OCI-LY3 (cell line): ENCODE data around the gene ZRANB2.

Experiments
- EZH2phosphoT487 ChIP-seq: fragments of 200-600 bp; shearing (Covaris generic); IDR thresholded peaks from 2 replicates; pipeline ENCODE4 v1.6.1; 2018; ENCODE audit warnings: antibody characterized with exemption, mixed run types, low read depth
- TF ChIP-seq, protein P1 (sequence below): fragments of 200-600, 300-600 bp; sonication (generic); IDR thresholded peaks from 2 replicates; pipeline ENCODE4 v1.5.1; 2014; ENCODE audit warnings: antibody characterized with exemption, low read length, low read depth

DNA sequence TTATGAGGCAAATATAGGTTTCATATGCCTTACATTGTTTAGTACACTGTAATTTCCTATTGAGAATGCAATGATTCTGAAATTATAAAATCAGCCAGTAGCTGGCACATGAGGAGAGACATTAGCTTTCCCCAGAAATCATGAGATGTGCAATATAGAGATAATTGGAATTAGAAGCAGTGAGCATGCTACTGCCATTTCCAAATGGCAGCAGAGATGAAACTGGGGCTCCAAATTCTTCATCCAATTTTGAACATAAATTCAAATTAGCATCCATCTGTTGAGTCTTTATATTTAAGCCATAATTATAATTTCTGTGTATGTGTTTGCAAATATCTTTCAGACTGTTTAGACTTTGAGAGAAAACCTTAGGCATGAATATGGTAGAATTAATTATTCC, 62.0 kb downstream of the ZRANB2 start:
- TF ChIP-seq, protein P1, sequence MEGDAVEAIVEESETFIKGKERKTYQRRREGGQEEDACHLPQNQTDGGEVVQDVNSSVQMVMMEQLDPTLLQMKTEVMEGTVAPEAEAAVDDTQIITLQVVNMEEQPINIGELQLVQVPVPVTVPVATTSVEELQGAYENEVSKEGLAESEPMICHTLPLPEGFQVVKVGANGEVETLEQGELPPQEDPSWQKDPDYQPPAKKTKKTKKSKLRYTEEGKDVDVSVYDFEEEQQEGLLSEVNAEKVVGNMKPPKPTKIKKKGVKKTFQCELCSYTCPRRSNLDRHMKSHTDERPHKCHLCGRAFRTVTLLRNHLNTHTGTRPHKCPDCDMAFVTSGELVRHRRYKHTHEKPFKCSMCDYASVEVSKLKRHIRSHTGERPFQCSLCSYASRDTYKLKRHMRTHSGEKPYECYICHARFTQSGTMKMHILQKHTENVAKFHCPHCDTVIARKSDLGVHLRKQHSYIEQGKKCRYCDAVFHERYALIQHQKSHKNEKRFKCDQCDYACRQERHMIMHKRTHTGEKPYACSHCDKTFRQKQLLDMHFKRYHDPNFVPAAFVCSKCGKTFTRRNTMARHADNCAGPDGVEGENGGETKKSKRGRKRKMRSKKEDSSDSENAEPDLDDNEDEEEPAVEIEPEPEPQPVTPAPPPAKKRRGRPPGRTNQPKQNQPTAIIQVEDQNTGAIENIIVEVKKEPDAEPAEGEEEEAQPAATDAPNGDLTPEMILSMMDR: no peak
- TF ChIP-seq EZH2phosphoT487: no peak
